NCI-H1105 treated with DMSO at 0.1 percent for 48 hours (cell line): ENCODE data around the gene ZBTB20.
A peak's percentile ranks its signal among the peaks of the same experiment; 100 is the strongest.

Experiments
- DNase-seq: peaks from one replicate; lab custom pipeline; 2025; lab: John Stamatoyannopoulos, UW

ZBTB20 gene

GRCh38 chr3:114519415-114519814, 627.7 kb downstream of the ZBTB20 start:
- DNase-seq = peak; percentile 7

DNA sequence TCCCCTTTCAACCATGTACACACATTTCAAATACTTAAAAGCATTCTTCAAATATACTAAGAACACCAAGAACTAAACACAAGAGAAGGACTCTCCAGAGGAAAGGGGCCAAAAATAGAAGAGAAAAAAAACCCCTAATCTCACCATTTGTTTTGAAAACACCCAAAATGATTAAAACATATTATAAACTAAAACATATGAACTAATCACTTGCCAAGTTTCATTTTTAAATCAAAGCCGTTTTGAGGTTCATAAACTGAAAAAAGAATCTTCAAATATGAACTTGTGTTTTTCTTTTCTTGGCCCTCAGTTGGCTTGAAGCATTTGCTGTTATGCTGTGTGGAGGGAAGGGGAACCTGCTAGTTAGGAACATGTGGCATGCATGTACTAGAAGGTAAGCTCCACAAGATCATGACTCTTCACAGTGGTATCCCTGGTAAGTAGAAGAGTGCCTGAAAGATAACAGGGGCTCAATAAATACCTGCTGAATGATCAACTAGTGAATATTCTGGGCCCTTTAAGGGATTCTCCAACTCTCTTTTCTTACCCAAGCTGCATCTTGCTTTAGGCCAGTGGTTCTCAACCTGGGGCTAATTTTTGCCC, 628.8 kb downstream of the ZBTB20 start:
- DNase-seq = no peak

GRCh38 chr3:114510201-114510600, 636.9 kb downstream of the ZBTB20 start:
- DNase-seq = no peak

DNA sequence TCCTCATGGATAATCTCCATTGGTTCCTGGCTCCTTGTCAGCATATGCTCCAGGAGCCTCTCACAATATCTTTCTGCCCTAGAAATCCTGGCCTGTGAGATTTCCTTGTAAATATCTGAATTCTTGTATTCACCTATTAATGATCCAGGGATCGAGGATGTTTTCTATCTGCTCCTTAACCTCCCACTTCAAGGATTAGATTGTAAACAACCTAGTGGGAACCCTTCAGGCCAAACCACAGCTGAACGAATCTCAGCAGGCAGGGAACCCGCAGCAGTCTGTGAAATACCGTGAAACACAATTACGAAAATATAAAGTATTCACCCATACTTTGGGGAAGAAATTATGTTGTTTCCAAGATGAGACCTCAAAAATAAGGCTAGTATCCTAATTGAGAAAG, 637.3 kb downstream of the ZBTB20 start:
- no peak for DNase-seq

DNA sequence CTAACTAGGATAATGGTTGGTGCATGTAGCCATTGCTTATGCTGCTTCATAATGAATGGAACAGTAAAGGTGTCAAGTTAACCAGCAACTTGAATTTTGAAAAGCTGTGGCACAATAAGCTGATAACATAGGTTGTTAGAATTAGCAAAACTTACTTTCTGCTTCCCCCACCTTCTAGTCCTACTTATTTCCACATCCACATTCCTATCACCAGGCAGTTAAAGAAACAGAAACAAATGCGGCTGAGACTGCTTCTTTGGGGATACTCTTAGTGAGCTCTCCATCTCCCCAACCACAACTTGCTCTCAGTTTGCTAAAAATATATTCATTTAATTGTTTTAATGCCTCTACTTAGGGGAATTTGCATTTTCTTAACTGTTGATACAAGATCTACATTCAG, 638.1 kb downstream of the ZBTB20 start:
- DNase-seq = no peak

DNA sequence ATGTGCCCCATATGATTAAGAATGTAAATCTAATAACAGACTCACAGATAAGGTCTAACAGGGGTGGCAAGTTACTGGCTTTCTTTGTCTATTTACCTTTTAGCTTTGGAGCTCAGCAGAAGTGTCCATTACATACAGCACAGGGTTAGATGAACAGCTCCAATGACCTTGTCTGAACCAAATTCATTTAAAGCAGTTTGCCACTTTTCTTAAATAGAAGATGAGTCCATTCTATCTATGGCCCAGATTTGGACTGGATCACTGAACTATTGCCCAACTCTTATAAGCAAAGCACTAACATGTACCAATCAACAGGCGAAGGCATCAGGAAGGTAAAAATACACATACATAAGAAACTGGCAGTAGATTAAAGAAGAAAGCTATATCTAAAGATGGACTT, 638.9 kb downstream of the ZBTB20 start:
- DNase-seq = no peak

GRCh38 chr3:114506591-114507300, 640.3 kb downstream of the ZBTB20 start:
- DNase-seq = no peak

DNA sequence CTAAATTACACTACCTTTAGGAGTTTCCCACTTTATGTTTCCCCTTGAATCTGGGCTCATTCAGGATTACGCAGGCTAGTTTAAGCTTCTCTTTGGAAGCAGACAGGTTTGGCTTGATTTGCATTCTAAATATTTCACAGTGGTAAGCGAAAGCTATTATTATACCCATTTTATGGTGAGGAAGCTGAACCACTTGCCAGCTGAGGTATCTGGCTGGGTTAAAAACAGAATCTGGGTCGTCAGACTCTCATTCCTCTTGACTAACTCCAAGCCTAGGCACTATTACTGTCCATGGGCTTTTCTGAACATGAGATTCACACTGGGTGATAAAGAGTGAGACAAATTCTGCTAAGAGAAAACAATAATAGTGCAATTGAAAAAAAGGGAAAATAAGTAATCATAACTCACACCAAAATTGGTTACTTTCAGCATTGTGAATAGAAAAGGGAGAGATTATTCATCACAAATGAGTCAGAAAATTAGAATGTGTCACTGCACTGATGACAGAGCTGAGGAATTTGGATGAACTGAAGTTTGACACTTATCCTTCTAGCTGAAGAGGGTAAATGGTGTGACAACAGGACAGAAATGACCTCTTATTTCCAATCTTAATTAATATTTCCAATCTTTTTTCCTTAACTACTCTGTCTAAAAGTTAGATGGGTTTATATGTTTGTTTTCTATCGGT, 642.0 kb downstream of the ZBTB20 start:
- no peak for DNase-seq

DNA sequence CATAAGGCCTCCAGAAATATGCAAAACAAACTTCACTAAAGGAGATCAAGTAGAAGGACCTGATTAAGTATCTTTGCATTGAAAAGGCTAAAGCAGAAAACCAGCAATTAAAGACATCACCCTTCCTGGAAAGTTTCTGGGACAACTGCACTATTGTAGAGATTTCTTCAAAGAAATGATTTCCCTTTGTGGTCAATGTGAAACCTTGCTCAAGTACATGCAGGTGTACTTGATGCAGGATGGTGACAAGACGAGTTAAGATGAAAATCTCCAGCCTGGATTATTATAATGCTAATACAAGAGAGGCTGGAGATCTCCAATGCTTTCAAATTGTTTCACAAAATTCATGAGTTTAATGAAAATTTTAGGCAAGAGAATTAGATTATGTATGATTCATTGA, 644.9 kb downstream of the ZBTB20 start:
- DNase-seq = no peak

DNA sequence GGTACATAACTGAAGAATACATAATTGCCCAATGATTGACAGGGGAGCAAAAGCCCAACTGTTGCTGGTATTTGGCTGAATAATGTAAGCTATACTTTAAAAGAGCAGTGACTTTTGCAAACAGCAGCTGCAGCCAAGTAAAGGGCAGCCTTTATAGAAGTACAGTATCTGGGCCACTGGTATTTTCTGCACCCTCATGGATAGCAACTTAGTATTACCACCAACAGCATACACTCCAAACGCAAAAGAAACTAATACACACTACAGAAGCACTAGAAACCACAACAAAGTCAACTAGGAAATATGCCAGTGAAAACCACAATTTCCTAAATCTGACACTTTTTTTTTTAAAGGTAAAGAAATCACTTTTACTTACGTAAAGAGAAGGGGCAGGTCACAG, 647.1 kb downstream of the ZBTB20 start:
- DNase-seq = no peak

DNA sequence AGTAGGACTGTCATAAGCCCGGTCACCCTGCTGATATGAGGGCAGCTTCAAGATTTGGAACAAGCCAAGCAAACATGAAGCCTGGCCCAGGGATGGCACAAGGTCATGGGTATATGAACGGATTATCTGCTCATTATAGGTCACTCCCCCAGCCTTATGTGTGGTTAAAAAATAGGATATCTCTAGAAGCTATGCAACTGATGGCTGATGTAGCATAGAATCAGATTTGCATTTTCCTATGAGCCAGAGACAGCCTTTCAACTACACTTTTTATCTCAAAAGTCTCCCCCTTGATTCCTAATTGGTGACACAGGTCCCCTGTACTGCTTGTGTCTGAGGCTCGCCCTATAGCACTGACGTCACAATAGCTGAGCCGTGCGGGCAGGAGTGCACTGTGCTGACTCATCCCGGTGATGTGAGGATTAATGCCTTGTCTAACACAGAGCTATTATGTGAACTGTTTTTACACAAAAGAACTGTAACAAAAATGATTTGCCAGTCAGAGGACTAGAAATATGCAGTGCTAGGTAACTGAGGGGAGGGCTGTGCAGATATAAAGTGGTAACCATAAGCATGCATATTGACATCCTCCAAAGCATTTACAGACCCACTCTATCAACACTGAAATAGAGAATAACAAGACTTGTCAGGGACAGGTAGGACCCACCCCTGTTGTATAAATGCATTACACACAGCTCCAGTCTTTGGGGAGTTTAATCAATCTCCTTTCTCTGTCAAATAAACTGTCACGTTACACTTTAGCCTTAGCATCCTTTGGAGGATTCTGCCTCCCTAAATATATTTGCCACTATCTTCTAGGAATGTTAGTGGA, 648.3 kb downstream of the ZBTB20 start:
- no peak for DNase-seq

- DNase-seq = no peak
These were observed 650.2 kb downstream of the ZBTB20 start for GRCh38 chr3:114496874-114497273.

GRCh38 chr3:114496466-114496865, 650.6 kb downstream of the ZBTB20 start:
- no peak for DNase-seq

DNA sequence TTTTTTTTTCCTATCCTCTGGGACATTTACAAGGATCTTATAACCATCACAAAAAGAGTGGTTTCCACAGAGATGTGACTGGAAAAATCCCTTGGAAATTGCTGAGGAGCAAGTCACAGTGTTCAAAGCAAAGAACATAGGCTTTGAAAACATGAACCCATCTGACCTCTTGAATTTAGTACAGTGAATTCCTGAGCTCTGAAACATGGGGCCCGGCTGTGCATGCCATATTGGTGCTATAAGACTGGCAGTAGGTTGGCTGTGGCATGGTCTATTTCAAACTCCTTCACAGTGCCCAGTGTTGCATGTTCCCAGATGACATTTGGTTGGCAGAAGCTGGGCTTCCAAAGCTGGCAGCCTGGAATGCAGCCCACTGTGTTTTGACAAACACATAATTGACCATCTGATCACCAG, 651.1 kb downstream of the ZBTB20 start:
- no peak for DNase-seq

- no peak for DNase-seq
These were observed 652.6 kb downstream of the ZBTB20 start for GRCh38 chr3:114494498-114494897.

GRCh38 chr3:114490829-114491228, 656.3 kb downstream of the ZBTB20 start:
- DNase-seq = no peak

GRCh38 chr3:114487502-114487901, 659.6 kb downstream of the ZBTB20 start:
- DNase-seq = no peak

DNA sequence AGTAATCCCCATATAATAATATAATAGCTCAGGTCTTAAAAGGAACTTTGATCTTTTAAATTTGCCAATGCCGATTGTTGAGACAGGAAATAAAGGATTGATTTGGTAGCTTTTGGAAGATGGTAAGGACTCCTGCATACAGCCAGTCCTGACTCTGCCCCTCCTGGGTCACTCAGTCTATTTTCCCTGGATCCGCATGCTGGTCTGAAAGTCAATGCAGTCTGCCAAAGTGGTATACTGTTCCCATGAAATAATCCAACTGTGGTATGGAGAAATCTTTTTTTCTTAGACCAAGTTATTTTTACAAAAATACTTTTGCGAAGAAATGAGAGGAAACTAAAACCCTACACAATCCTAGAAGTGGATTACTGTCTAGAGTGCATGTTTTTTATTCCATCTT, 662.2 kb downstream of the ZBTB20 start:
- DNase-seq = no peak

DNA sequence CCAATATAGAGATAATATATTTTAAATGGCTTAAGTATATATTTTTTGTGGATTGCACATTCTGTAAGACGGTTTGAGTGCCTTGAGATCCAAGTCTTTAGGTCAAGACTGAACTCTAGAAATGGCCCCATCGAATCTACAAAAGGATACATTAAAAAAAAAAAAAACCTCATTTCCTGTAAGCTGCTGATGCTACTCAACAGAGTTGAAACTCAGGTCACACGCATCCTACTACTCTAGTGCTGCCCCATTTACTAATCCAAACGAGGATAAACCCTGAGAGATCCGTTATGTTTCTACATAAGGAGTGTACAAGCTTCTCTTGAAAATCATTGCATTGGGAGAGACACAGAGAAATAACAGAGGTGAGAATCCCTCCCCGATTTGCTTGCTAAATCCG, 666.0 kb downstream of the ZBTB20 start:
- DNase-seq = no peak

GRCh38 chr3:114480442-114480841, 666.6 kb downstream of the ZBTB20 start:
- DNase-seq = no peak

DNA sequence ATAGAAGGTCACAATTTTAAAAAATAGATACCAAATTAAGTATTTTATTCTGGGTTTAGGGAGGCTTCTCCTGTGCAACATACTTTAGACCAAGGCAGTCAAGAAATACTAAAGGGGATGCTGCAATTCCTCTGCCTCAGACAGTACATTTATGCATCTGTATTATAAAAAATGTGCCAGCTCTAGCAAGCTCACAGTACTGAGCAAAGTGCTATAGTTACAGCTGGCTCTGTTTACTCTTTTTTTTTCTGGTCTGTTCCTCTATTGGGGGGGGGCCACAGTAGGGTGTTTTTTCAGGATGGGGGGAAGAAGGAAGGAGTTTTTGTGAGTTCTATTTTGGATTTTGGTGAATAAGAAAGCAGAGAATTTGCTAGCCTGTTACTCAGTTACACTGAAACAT, 668.3 kb downstream of the ZBTB20 start:
- DNase-seq = no peak

GRCh38 chr3:114476511-114476910, 670.6 kb downstream of the ZBTB20 start:
- DNase-seq = no peak

- DNase-seq = no peak
These were observed 675.6 kb downstream of the ZBTB20 start for GRCh38 chr3:114471478-114471877.
